Bone marrow (tissue), 2 donors: ENCODE measurements around the gene TTC39A.
A peak's percentile ranks its signal among the peaks of the same experiment; 100 is the strongest.

Source experiments
- DNase-seq, 2 donors: peaks; one replicate each; lab custom pipeline; 2025; lab: John Stamatoyannopoulos, UW

Gene TTC39A

DNA sequence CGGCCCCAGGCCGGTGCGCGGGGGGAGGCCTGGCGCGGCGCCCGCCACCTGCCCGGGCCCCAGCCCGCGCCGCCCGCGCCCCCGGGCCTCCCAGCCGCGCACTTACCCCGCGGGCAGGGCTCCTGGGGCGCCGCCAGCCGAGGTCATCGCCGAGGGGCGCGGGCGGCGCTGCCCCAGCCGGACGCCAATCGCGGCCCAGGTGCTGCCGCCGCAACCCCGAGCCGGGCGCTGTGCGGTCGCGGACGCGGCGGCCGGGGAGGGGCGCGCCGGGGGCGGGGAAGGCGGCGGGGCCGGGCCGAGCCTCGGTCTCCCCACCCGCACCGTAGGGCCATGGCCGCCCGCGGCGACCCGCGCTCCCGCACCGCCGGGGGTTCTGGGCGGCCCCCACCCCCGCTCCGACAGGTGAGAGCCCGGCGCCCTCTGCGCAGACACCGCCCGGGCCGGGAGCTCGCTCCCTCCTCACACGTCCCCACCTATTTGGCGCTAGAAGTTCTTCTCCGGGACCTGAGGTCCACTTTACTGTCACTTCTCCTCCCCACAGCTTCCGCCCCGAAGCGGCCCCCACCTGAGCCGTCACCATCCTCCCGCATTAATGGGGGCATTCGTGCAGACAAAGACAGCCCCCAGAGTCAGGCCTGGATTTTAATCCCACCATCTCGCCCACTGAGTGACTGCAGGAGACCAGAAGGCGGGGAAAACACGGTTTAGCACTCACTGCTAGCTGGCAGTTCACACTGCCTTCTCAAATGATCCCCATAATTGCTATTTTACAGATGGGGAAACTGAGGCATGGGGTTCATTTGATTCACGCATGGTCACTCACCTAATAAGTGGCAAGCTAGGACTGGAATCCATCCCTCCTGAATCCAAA is at the start of gene TTC39A:
TTC39A (minus strand) TSS at position 232 of the 871 bp plus-strand sequence; CDS start at position 147, 85 bp downstream.
- DNase-seq, result no peak

DNA sequence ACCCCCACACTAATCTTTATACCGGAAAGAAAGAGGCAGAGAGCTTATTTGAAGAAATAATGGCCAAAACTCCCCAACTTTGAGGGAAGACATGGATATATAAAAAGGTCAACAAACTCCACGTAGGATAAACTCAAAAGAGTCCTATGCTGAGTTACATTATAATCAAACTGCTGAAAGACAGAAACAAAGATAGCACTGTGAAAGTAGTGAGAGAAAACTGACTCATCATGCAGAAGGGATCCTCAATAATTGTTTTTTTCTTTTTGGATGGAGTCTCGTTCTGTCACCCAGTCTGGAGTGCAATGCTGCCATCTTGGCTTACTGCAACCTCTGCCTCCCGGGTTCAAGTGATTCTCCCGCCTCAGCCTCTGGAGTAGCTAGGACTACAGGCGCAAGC is 48.5 kb upstream of the TTC39A start:
- DNase-seq, result no peak

DNA sequence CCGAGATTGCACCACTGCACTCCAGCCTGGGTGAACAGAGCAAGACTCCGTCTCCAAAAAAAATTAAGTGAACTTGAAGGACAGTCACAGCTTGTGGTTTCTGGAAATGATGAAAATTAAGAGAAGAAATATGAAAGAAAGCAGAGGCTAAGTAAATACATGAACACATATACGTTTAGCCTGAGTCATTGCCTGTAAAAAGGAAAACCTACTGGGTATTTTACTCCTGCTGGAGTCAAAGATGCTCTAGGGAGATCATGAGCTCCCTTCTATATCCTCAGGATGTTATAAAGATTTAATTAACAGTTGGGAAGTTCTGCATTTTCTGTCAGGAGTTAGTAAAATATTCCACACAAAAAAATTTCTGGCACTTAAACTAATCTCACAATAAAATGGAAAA is 43.5 kb upstream of the TTC39A start:
- no peak for DNase-seq

- no peak for DNase-seq
Observed at GRCh38 chr1:51372561-51372960, 42.2 kb upstream of the TTC39A start.

GRCh38 chr1:51369171-51369570 is 38.8 kb upstream of the TTC39A start:
- no peak for DNase-seq

- DNase-seq, result no peak
Observed at GRCh38 chr1:51365774-51366173, 35.4 kb upstream of the TTC39A start.

DNA sequence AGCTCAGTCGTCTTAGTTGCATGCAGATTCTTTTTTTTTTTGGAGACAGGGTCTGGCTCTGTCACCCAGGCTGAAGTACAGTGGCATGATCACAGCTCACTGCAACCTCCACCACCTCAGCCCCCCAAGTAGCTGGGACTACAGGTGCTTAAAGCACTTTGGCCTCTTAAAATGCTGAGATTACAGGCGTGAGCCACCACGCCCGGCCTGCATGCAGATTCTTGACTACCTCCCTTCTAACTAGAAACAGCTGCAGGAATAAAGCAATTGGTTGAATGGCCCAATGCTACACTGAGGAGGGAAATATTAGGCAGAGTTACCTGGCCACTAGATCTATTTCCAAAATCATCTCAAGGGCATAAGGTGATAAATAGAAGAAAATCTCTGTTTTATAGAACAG is 29.5 kb upstream of the TTC39A start:
- no peak for DNase-seq

GRCh38 chr1:51355382-51355781 is 25.0 kb upstream of the TTC39A start:
- DNase-seq, result no peak

- no peak for DNase-seq
Observed at GRCh38 chr1:51354416-51354815, 24.1 kb upstream of the TTC39A start.

DNA sequence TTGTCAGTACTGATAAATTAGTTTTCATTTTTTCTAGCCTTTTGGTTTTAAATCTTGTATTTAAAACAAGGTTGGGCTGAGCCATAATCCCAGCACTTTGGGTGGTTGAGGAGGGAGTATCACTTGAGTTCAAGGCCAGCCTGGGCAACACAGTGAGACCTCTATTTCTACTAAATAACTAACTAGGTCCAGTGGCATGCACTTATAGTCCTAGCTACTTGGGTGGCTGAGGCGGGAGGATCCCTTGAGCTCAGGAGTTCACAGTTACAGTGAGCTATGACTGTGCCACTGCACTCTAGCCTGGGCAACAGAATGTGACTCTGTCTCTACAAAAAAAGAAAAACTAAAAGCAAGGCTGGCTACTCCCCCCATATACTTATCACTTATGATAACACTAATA is 21.5 kb upstream of the TTC39A start:
- no peak for DNase-seq

DNA sequence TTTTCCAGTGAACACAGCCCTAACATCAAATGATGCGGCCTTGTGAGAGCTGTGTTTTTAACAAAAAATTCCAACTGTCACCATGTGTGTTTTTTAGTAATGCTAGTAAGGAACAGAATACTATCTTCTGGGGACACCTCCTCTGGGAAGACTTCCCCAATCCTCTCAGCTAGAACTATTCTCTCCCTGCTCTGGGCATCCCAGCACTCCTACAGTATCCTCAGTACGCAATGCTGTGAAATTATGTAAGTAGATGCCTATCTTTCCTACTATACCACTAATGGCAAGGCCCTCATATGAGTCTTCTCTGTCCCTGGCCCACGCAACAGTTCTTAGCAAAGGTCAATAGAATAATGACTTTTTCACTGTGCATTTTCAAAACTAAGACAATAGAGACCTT is 19.5 kb upstream of the TTC39A start:
- DNase-seq, result no peak

GRCh38 chr1:51348147-51348527 is 17.8 kb upstream of the TTC39A start:
- no peak for DNase-seq

DNA sequence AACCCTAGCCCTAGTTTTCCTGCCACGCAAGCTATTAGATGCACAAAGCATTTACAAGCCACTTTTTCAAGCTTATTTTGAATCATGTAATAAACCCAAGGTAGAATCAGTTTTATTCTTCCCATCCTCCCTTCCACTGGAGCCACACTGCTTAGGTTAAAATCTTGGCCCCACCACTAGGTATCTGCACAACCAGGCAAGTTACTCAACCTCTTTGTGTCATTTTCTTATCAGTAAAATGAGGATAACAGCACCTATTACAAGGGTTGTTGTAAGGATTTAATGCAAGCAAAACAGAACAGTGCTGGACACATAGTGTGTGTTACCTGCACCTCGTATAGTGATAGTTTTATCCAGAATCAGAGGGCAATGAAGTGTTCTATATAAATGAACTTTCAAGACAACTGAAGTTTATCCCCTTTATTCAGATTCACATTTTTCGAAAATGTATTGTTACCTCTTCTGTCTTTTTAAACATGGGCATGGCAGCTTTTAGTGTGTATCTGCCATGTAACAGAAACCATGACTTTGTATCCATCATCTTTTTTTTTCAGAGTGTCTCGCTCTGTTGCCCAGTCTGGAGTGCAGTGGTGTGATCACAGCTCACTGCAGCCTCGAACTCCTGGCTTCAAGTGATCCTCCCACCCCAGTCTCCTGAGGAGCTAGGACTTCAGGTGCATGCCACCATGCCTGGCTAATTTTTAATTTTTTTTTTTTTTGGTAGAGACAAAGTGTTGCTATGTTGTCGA is 17.2 kb upstream of the TTC39A start:
- DNase-seq, result no peak

DNA sequence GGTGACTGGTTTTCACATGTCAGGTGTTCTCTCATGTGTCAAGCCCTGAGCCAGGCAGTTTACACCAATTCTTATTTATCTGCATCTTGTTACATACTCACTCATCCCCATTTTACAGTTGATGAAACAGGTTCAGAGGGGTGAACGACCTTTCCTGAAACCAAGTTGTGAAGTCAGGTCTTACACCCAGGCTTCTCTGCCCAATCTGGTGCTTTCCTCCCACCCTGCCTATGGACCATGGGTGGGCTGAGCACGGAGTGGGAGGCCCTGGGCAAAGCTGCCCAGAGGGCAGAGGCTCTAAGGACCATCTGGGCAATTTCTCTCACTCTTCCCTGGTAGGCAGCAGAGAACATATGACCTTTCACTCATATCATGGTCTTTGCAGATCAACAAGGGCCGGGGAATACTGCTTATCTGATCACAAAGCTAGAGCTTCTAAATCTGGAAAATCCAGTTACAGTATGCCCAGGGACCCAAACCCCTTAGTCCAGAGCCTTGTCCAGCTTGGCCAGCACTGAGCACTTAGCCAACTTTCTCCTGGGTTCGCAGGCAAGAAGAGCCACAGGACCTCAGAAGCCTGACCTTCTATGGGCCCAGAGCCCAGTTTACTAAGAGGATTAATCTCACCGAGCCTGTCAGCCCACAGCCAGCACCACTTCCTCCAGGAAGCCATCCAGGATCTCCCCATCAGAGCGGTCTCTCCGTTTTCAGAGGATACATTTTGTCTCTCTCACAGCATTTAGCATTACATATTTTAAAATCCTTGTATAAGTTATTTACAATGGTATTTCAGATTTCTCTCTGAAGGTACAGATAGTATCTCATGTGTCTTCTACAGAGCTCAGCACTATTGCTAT is 16.0 kb upstream of the TTC39A start:
- no peak for DNase-seq

- DNase-seq, result no peak
Observed at GRCh38 chr1:51345300-51345687, 14.9 kb upstream of the TTC39A start.

DNA sequence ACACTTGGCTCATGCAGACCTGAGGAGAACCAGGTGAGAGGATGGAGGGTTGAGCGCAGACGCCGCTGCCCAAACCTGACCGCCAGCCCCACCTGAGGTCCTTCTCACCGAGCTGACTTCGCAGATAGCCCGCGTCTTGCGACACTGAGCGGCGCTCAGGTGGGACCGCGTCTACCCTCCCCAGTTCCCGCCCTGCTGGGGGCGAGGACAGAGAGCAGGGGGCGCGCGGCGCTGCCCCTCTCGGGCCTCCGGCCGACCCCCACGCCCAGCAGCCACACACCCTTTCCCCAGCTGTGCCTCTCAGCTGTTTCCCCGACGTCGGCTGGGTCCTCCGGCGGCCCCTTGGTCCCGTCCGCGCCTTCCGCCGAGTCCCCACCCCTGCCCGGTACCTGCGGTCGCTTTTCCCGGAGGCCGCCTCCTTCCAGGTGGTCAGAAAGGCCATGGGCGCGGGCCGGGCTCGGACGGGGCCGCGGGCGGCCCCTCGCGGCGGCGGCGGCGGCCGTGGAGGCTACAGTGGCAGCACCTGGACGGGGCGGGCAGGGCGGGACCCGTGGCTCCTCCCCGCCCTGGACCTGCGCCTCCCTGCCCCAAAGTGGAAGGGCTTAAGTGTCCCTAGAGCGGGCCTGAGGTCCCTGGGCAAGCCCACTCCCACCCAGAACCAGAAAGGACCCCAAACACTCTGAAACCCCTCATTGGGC is 14.4 kb upstream of the TTC39A start:
- no peak for DNase-seq

GRCh38 chr1:51344276-51344601 is 13.9 kb upstream of the TTC39A start:
- no peak for DNase-seq

- no peak for DNase-seq
Observed at GRCh38 chr1:51343624-51344023, 13.3 kb upstream of the TTC39A start.

GRCh38 chr1:51342591-51343206 is 12.3 kb upstream of the TTC39A start:
- DNase-seq, result no peak

- DNase-seq, result peak in 1 of 2 donors; percentile 38
Observed at GRCh38 chr1:51341876-51342496, 11.6 kb upstream of the TTC39A start.

- no peak for DNase-seq
Observed at GRCh38 chr1:51340380-51340779, 10.0 kb upstream of the TTC39A start.
